Measurements from ENCODE around the gene MYCBPAP. TPM values are rescaled to one million over a fixed set of nuclear protein-coding genes. Genes with fewer than 3 reads are reported as not detected.

The MYCBPAP gene, protein sequence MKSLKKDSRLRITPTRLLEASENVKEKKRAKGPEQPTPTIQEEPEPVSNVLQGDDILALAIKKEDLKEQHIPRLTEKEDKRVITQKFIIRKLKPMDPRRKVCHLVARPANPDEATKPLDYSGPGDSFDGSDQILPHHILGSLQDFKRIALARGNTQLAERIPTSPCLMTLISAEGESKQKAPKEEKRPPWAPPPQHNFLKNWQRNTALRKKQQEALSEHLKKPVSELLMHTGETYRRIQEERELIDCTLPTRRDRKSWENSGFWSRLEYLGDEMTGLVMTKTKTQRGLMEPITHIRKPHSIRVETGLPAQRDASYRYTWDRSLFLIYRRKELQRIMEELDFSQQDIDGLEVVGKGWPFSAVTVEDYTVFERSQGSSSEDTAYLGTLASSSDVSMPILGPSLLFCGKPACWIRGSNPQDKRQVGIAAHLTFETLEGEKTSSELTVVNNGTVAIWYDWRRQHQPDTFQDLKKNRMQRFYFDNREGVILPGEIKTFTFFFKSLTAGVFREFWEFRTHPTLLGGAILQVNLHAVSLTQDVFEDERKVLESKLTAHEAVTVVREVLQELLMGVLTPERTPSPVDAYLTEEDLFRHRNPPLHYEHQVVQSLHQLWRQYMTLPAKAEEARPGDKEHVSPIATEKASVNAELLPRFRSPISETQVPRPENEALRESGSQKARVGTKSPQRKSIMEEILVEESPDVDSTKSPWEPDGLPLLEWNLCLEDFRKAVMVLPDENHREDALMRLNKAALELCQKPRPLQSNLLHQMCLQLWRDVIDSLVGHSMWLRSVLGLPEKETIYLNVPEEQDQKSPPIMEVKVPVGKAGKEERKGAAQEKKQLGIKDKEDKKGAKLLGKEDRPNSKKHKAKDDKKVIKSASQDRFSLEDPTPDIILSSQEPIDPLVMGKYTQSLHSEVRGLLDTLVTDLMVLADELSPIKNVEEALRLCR
- total RNA-seq (2014; rRNA removed; shearing (Covaris generic)): 0.32 and 0.89 TPM in 2 replicates
- 0.79 and 1.4 TPM in 2 replicates for polyA plus RNA-seq (2016; fragmentation: Nextera tagmentation; extraction: Ambion mirVana)

DNA sequence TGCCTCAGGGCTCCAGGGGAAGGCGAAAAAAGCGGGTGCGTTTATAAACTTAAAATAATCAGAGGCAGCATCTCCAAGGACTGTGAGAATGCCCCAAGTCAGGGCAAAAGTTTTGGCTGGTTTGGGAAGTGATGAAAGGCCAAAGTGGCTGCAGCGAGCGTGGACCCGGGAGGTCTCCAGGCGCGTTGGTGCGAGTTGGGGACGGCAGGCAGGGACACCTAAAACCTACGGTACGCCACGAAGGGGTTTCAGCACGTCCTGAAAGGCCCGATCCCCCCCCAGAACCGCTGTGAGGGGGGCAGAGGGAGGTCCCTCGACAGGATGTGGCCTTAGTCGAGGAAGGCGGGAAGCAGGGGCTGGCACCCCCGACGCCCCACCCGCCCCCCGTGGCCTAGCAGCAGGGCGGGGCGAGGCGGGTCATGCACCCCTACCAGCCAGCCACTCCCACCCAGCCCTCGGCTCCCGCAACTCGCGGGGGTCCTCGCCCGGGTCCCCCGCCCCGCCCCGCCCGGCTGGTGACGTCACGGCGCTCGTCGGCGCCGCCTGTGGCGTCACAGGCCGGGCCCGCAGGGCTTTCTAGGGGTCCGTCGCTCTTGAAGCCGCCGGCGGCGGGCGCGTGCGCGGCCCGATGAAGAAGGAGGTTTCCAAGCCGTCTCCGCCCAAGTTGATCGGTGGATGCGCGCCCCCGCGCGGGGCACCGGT is at the start of gene MYCBPAP:
TSS of gene MYCBPAP (plus strand) at position 569 of the 702 bp plus-strand sequence. CDS start 236 bp downstream, outside the sequence.
- DNase-seq: peak; percentile 91
- H4K20me1 ChIP-seq (ENCODE audit: insufficient read depth): no peaks in the 10 kb centered on the region
- TF ChIP-seq EZH2phosphoT487 (IDR thresholded peaks at IDR 0.05; ENCODE audit: insufficient read depth, low read depth): no peak
- no peak for TF ChIP-seq EZH2 (IDR thresholded peaks at IDR 0.05; ENCODE audit: insufficient read depth, poor library complexity, severe bottlenecking)

DNA sequence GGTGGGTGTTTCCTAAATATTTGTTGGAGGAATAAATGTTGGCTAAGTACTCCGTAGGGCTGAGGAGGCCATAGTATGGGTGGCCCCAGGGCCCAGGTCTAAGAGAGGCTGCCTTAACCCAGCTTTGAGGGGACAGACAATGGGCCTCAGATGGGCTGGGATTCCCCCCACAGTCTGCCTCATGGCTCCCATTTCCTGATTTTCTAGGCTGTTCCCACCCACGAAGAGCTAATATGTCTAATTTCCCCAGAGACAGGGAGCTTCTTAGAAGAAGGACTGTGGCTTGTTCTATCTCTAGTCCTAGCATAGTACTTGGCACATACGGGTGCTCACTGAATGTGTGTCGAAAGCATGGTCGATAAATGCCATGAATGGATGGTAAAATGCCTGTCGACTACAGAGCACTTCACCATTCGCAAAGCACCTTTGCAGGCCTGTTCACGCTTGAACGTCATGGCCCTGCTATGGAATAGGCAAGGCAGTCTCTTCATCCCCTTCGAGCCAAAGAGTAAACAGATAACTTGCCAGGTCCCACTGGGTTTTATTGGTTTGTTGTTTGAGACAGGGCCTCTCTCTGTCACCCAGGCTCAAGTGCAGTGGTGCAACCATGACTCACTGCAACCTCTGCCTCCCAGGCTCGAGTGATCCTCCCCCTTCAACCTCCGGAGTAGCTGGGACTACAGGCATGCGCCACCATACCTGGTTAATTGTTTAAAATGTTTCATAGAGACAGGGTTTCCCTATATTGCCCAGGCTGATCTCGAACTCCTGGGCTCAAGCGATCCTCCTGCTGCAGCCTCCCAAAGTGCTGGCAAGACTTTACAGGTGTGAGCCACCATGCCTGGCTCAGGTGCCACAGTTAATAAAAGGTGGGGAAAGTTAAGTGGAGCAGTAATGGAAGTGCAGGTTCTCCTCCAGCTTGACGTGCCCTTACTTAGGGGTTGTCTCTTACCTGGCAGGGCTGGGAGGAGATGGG is 49.2 kb upstream of the MYCBPAP start:
- no peaks in the 10 kb centered on the region for H4K20me1 ChIP-seq (ENCODE audit: insufficient read depth)
- no peaks in the 10 kb centered on the region for H3K4me1 ChIP-seq (ENCODE audit: insufficient read depth)
- H3K36me3 ChIP-seq (ENCODE audit: low read depth): no peaks in the 10 kb centered on the region
- H3K9me2 ChIP-seq (ENCODE audit: insufficient read depth): no peaks in the 10 kb centered on the region
- DNase-seq: peak; percentile 39
- WGBS, 2 experiments (ENCODE audit: low coverage in 1 of 2, low lambda C conversion rate in 2 of 2, missing lambda C conversion rate in 2 of 2): 81% methylated on average over 16 of the region's 16 CpGs
- H3K27ac ChIP-seq: no peak overlapping the region
- H3K9me3 ChIP-seq (ENCODE audit: low read depth): no peaks in the 10 kb centered on the region
- TF ChIP-seq EZH2 (IDR thresholded peaks at IDR 0.05; ENCODE audit: insufficient read depth, poor library complexity, severe bottlenecking) (no peak), EZH2phosphoT487 (IDR thresholded peaks at IDR 0.05; ENCODE audit: insufficient read depth, low read depth) (no peak)
- in situ Hi-C loops (cut with MboI): no loop called here
- no peaks in the 10 kb centered on the region for H3K27me3 ChIP-seq (replicated peaks; ENCODE audit: insufficient read depth)
- no peak overlapping the region for H3K4me3 ChIP-seq
- no peaks in the 10 kb centered on the region for H3F3A ChIP-seq (ENCODE audit: insufficient read depth)
- H3K79me2 ChIP-seq (ENCODE audit: insufficient read depth): no peaks in the 10 kb centered on the region
- no peak overlapping the region for H3K9ac ChIP-seq
- no peak overlapping the region for H2AFZ ChIP-seq
- H3K4me2 ChIP-seq (ENCODE audit: unreplicated experiment): no peak overlapping the region

More for the DNA sequence above, at the start of gene MYCBPAP:
- no peaks in the 10 kb centered on the region for H3F3A ChIP-seq (ENCODE audit: insufficient read depth)
- peak within 1 kb of the TSS; percentile 79 for H3K9ac ChIP-seq
- no peaks in the 10 kb centered on the region for H3K9me2 ChIP-seq (ENCODE audit: insufficient read depth)
- no peaks in the 10 kb centered on the region for H3K27me3 ChIP-seq (replicated peaks; ENCODE audit: insufficient read depth)
- 2 to 3% methylated on average over 37 to 56 of the region's 66 CpGs for WGBS, 2 experiments (ENCODE audit: low coverage in 1 of 2, low lambda C conversion rate in 2 of 2, missing lambda C conversion rate in 2 of 2)
- no peaks in the 10 kb centered on the region for H3K9me3 ChIP-seq (ENCODE audit: low read depth)
- H2AFZ ChIP-seq: peak within 1 kb of the TSS; percentile 97
- peak within 1 kb of the TSS; percentile 69 for H3K4me3 ChIP-seq
- in situ Hi-C loops (cut with MboI): loop anchor here (25.0 kb wide), 1 partner anchor 454 kb away; no protein-coding TSS in a partner anchor
- H3K4me2 ChIP-seq (ENCODE audit: unreplicated experiment): peak within 1 kb of the TSS; percentile 90
- no peaks in the 10 kb centered on the region for H3K79me2 ChIP-seq (ENCODE audit: insufficient read depth)
- peak within 1 kb of the TSS; percentile 40 for H3K27ac ChIP-seq
- no peaks in the 10 kb centered on the region for H3K36me3 ChIP-seq (ENCODE audit: low read depth)
- H3K4me1 ChIP-seq (ENCODE audit: insufficient read depth): no peaks in the 10 kb centered on the region

DNA sequence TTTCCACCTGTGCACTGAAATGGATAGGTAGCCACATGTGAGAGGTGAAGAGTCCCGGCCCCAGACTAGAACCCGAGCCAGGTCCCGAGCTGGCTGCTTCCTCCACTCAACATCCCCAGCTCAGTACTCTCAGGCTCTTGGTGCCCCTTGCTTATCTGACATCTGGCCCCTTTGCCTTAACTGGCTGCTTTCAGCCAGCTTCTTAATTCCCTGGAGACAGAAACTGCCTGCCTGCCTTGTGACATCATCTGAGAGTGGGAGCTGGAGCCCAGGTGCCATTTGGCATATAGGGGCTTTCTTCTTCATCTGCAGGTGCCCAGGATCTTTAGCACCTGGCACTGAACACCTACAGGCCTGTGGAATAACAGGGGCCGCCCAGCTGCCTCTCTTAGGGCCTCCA is 48.5 kb upstream of the MYCBPAP start:
- Histone ChIP-seq H3K9ac (no peak overlapping the region), H4K20me1 (ENCODE audit: insufficient read depth) (no peaks in the 10 kb centered on the region), H3K27me3 (replicated peaks; ENCODE audit: insufficient read depth) (no peaks in the 10 kb centered on the region), H3K27ac (no peak overlapping the region), H3K4me2 (ENCODE audit: unreplicated experiment) (no peak overlapping the region), H3K4me3 (no peak overlapping the region), H3K4me1 (ENCODE audit: insufficient read depth) (no peaks in the 10 kb centered on the region), H2AFZ (no peak overlapping the region), H3K9me2 (ENCODE audit: insufficient read depth) (no peaks in the 10 kb centered on the region), H3F3A (ENCODE audit: insufficient read depth) (no peaks in the 10 kb centered on the region), H3K36me3 (ENCODE audit: low read depth) (no peaks in the 10 kb centered on the region), H3K79me2 (ENCODE audit: insufficient read depth) (no peaks in the 10 kb centered on the region), H3K9me3 (ENCODE audit: low read depth) (no peaks in the 10 kb centered on the region)
- in situ Hi-C loops (cut with MboI): no loop called here
- WGBS, 2 experiments (ENCODE audit: low coverage in 1 of 2, low lambda C conversion rate in 2 of 2, missing lambda C conversion rate in 2 of 2): 89 to 96% methylated on average over 4 of the region's 4 CpGs
- no peak for TF ChIP-seq EZH2phosphoT487 (IDR thresholded peaks at IDR 0.05; ENCODE audit: insufficient read depth, low read depth)
- TF ChIP-seq EZH2 (IDR thresholded peaks at IDR 0.05; ENCODE audit: insufficient read depth, poor library complexity, severe bottlenecking): no peak
- peak; percentile 15 for DNase-seq
